22Rv1 (cell line): ENCODE results near the gene CHST1.

Source experiments
- ZFX ChIP-seq: fragments of 450-650 bp; IDR thresholded peaks from 2 replicates; pipeline ENCODE4 v1.6.1; 2017; ENCODE audit warnings: antibody characterized with exemption, borderline replicate concordance
- TF ChIP-seq, protein P1 (sequence below): fragments of 450-650 bp; IDR thresholded peaks from 2 replicates; pipeline ENCODE4 v1.5.1; 2017; ENCODE audit warnings: mild to moderate bottlenecking

- TF ChIP-seq, protein P1, sequence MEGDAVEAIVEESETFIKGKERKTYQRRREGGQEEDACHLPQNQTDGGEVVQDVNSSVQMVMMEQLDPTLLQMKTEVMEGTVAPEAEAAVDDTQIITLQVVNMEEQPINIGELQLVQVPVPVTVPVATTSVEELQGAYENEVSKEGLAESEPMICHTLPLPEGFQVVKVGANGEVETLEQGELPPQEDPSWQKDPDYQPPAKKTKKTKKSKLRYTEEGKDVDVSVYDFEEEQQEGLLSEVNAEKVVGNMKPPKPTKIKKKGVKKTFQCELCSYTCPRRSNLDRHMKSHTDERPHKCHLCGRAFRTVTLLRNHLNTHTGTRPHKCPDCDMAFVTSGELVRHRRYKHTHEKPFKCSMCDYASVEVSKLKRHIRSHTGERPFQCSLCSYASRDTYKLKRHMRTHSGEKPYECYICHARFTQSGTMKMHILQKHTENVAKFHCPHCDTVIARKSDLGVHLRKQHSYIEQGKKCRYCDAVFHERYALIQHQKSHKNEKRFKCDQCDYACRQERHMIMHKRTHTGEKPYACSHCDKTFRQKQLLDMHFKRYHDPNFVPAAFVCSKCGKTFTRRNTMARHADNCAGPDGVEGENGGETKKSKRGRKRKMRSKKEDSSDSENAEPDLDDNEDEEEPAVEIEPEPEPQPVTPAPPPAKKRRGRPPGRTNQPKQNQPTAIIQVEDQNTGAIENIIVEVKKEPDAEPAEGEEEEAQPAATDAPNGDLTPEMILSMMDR, result no peak
- TF ChIP-seq ZFX, result no peak
These were observed 8.0 kb upstream of the CHST1 start for GRCh38 chr11:45673441-45673840.
